HG02943 (cell line): ENCODE measurements around the gene PRUNE2.

Experiments used
- ATAC-seq: cut with Tn5 transposase; IDR thresholded peaks from one replicate; pipeline ENCODE4 v1.9.1; 2021; ENCODE audit warnings: mild to moderate bottlenecking, low read depth, moderate library complexity; ENCODE audit not compliant: unreplicated experiment

Gene PRUNE2

DNA sequence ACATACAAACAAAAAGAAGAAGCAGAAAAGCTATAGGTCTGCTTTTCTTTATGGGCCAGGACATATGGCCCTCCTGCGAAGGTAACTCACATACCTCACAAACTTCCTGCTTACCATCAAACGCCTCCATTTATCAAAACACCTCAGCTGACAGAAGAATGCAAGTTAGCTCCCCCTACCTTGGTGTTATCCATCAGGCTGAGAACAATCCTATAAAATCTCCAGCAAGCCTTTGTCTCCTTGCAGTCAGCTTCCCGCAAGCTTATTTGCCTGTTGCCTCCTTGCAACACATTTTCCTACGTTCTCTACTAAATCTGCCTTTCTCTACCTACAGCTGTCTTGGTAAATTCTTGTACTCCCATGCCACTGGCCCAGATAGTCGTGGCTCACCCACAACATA is 164.4 kb downstream of the PRUNE2 start:
- no peak for ATAC-seq

DNA sequence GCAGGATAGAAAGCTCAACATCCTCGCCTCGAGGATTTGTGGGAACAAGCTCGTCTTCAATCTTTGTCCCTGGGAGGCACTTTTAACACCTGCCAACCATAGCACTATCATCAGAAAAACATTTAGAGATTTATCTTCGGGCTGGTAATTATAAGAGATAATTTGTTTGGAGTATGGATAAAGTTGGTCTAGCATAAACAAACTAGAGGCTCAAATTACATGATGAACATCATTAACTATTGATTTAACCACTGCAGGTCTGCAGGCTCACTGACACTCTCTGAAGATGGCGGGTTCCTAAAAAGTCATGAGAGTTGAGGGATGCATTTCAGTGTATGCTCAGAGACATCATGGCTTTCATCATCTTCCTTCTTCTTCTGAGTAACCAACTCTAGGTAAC is 167.5 kb downstream of the PRUNE2 start:
- ATAC-seq = no peak

DNA sequence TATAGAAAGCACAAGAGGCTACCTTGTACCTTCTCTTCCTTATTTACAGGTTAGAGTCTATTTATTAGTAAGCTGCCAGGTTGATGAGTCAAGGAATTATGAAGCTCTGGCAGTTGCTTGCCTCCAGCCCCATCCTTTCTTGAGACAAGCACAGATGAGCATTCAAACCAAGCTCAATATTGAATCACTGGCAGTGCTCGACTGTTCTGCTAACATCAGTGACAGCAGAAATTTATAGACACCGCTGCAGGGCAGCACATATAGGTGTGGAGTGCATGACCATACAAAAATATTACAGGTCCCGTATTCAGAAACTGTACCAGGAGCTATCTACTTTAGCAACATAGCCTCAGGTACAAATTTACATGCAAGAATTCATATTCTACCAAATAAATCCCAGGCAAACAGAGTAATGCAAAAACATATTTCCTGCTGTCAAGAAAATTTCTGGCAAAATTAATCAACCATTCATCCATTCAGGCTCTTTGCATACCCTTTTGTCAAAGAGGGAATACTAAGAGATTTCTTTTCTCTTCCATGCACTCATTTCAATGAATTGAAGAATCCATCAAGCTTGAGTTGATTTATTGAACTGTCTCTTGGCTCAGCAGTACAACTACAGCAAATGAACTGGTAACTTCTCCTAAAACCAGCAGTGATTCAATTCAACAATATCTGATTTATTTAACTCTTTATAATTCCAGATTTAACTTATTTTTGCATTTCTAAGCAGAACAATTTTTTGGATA is 168.6 kb downstream of the PRUNE2 start:
- no peak for ATAC-seq

DNA sequence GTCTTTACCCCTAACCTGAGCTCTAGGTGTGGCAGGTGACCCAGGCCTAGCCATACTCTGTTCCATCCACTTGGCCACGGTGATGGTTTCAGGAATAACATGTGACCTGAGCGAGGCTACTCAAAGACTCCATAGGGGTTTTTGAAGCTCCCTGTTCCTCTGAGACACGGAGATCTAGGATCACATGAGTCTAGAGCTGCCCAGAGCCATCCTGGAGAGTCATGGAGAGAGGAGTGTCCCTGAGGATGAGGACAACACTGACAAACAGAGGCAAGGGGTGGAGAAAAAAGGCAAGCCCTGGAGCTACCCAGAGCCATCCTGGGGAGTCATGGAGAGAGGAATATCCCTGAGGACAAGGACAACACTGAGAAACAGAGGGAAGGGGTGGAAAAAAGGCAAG is 171.2 kb downstream of the PRUNE2 start:
- no peak for ATAC-seq

DNA sequence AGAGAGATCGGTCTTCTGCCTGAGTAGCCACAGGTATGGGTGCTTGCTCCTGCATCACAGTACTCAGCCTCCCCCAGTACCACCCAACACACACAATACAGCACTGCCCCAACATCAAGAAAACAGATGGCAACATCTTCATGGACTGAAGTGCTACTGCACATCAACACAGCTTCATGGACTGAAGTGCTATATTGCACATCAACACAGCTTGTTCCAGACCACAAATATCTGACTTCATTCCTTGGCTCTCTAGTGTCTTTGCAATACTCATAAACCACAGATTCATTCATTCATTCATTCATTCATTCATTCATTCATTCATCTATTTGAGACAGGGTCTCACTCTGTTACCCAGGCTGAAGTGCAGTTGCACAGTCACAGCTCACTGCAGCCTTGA is 172.8 kb downstream of the PRUNE2 start:
- ATAC-seq = no peak

DNA sequence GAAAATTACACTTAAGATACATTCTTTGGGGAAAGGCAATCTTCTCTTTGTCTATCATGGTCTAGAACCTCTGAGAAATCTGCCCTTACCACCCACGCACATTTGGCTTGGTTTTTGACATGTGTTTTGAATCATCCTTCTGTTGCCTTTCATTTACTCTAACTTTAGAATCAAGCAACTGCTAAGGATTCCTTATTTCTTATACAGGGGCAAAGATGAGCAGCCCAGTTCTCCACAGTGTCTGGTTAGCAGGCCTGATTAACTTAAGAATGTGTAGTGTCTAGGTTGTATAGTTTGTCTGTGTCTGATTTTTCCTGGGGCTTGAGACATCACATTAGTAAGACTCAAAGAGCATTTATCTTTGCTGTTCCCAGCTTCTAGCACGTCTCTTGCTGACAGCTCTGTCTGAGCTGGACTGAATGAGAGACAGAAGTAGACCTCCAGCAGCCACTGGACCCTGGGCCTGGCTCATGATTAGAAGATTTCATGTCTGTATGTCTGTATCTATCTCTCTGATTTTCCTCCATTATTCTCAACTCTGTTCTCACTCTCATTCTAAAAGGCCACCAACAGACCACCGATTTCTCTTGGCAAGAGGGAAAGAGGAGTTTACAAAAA is 173.5 kb downstream of the PRUNE2 start:
- no peak for ATAC-seq

DNA sequence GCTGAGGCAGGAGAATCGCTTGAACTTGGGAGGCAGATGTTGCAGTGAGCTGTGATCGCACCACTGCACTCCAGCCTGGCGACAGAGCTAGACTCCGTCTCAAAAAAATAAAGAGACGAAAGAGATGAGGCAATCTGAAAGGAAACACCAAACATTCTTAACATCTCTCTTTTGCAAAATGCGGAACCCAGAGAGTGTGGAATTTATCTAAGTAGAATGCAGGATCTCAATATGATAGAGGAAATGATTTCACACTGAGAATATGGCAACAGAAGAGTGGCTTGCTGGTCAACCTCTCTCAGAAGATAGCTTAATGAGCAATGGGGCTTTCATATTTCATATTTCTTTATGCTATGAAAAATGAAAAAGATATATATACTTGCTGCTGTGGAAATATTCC is 175.1 kb downstream of the PRUNE2 start:
- no peak for ATAC-seq

DNA sequence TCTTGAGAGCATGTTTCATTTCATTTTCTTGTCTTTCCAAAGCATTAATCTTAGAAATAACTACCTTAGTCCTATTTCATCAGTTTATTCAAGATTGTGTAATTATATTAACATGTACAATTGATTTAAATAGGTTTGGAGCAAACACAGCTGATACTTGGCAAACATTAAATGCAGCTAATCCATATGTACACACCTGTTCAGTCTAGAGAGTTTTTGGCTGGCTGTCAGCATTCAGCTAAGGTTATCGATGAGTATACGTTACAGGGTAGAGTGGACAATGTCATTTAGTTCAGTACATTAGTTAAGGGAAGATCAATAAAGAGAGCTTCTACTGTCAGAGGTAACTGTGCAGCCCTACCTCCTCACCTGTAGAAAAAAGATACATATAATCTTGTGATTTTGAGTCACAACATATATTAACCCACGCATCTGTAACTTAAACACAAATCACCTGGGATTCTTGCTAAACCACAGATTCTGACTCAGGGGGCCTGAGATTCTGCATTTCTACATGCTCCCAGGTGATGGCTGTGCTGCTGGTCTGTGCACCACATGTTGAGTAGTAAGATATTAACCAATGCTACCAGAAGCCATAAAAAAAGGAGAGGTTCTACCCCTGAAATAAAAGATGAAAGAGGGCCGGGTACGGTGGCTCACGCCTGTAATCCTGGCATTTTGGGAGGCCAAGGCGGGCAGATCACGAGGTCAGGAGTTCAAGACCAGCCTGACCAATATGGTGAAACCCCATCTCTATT is 175.8 kb downstream of the PRUNE2 start:
- no peak for ATAC-seq

DNA sequence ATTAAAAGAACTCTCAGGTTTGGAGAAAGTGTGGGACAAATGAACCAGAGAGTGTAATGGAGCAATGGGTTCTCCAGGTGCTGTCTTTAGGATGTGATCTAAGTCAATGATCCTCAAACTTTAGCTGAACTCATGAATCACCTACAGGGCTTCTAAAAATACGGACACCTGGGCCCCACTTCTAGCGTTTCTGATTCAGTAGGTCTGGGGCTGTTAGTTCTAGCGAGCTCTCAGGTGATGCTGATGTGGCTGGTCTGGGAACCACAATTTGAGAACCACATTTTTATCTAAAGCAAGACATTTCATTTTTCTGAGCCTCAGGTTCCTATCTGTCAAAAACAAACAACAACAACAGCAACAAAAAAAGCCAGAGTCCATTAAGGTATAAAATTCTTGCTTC is 176.8 kb downstream of the PRUNE2 start:
- ATAC-seq = no peak

DNA sequence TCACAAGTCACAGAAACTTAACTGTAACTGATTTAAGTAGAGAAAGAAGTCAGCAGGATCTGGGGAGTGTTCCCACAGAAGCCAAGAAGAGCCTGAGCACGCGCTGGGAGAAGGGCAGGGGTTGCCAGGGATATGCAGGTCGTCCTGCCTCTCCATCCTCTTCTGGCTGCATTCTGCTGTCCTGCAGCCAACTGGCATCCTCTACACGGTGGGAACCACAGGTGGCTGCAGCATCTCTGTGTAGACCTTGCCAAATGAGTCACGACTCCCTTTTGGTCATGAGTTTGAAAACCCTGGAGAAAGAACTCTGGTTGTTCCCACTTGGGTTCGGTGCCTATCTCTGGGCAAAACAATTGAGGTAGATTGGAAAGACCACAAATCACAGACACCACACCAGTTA is 180.0 kb downstream of the PRUNE2 start:
- ATAC-seq = no peak

DNA sequence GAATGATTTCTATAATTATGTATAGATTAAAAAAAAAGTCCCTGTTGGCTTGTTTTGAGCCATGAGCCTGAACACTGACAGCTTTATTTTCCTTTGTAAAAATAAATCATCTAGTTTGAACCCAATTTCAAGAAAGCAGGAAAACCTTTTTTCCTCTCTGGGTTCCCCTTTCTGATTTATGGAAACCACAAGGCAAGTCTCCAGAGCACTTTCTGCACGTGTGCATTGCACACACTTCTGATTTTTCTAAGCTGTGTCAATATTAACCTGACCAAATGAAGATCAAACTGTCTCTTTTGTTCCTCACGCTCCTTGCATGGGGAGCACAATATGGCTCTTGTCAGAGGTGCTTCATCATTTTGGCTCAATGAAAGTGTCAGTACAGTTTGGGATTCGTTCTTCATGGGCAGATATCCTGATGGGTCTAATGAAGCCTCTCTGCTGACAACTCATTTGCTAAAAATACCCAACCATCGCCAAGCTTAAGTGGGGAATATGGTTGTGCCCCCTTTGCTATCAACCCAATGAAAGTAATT is 180.8 kb downstream of the PRUNE2 start:
- no peak for ATAC-seq

DNA sequence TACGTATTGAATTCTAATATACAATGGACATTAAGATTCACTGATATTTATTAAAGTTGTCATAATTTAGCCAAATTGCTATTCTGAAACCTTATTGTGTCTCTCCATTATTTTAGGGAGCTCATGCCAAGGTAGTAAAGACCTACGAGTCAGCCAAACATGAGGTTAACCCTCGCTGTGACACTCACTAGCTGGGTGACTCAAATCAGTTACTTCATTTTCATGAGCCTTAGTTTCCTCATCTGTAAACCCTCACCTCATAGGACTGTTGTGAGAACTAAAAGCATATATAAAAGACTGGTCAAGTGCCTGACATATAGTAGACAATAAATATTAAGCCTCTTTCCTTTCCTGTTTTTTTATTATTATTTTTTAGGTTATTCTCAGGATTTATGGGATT is 185.7 kb downstream of the PRUNE2 start:
- ATAC-seq = no peak

DNA sequence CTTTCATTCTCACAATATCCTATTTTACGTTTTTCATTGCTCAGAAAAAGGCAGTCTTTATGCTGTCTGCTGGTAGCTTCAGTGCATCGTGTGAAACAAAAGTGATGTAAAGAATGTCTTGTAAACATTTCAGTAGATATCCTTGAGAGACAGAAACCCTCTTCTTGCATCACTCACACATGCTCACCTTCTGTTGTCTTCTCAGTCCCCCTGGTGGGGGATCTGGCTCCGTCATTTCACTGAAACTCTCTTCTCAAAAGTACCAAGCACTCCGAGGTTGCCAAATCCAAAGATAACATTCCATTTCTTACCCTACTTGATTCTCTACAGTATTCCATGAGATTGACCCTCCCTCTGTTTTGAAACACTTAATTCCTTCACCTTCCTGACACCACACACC is 187.7 kb downstream of the PRUNE2 start:
- ATAC-seq = no peak

DNA sequence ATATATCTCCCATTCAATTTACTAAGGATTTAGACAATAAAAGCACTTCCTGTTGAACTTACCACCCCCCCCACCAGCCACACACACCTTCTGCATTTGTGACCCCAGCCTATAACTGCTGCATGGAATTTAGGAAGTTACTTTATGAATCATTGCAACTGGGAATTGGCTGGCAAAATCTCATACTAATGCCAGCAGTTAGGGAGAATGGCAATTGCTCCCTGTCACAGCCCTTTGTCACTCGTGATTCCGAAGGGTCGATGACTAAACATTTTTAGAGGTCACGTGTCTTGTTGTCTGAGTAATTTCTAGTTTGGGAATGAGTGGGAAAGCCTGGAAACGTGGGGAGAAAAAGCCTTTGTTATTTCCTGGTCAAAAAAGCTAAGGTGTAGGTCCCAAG is 188.3 kb downstream of the PRUNE2 start:
- ATAC-seq = no peak

DNA sequence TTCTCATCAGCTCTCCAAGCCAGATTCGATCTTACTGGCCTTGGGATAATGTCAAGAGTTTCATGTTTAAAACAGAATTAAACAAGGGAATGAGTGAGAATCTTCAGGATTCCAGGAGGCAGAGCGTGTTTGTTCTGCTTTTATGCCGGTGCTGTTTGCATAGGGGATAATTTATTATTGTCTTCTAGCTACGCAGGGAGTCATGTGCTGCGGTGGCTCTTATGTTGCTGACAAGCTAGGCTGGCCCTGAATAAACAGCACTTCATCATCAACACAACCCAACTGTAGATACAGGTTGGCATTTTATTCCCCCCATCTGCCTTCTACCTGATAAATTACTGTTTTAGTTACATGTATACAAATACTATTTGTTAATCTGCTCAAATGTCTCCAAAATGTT is 188.7 kb downstream of the PRUNE2 start:
- no peak for ATAC-seq

DNA sequence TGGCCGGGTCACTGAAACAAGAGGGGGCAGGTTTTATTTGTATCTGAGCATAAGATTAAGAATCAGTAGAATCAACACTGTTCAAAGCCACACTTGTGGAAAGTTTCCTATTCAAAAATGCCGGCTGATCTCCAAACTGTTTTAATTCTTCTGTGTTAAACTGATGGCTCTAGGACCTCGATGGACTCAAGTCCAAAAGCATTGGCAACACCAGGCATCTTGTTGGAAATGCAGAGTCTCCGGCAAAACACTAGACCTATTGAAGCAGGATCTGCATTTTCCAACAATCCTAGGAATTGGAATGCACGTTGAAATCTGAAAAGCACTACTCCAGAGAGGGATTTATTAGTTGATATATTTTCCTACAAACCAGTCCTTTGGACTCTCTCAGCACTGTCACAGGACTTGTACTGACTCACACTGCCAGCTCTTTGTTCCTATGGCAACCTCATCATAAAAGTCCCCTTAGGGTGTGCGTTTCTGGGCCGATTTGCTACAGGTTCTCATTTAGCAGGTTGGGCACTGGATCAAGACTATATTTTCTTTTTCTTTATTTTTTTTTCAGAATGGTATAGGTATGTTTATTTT is 189.7 kb downstream of the PRUNE2 start:
- no peak for ATAC-seq

DNA sequence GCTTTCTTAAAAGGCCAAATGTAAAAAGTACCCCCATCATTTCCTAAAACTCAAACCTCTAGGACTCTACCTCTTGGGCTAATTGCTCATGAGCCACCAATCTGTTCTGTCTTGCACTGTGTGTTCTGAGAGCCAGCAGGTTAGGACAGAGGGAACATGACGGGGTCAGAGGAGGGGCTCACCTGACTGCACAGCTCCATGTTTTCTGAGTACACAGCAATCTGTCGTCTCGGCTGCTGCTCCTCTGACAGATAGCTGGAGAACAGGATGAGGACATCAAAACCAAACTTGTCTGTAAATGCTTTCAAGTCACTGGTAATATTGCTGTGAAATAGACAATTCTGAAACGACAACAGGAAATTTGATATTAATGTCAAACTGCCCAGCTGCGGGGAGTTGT is 192.5 kb downstream of the PRUNE2 start:
- no peak for ATAC-seq

DNA sequence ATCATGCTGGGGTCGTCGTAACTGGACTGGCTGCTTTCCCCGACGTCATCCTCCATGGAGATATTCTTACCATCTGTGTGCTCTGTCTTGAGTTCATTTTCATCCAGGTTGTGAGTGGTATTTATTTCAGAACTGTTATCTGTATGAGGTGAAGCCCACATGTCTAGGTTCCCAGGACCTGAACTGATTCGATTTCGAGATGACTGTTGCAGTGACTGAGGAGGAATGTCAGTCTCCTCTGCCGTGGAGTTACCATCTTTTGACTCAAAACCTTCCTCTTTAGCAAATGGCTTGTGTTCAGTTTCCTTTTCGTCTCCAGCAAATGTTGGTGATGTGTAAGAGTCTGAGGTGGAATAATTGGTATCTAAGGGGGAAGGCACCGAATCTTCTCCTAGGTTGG is 196.9 kb downstream of the PRUNE2 start:
- no peak for ATAC-seq

DNA sequence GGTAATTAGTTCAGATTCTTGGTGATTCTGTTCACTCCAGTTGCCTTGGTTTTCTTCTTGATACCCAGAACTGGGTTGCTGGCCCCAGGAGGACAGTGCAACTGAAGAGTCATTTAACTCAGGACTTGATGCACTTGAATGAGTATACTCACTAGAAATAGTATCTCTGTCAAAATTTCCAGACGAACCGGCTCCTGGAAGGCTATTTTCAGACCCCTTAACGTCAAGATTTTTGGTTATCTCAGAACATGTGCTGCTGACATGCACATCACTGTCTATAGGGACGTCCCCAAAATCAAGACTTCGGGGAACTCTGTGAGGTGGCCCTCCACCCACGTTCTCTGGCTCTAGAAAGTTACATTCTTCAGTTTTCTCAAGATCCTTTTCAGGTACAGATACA is 198.4 kb downstream of the PRUNE2 start:
- ATAC-seq = no peak

DNA sequence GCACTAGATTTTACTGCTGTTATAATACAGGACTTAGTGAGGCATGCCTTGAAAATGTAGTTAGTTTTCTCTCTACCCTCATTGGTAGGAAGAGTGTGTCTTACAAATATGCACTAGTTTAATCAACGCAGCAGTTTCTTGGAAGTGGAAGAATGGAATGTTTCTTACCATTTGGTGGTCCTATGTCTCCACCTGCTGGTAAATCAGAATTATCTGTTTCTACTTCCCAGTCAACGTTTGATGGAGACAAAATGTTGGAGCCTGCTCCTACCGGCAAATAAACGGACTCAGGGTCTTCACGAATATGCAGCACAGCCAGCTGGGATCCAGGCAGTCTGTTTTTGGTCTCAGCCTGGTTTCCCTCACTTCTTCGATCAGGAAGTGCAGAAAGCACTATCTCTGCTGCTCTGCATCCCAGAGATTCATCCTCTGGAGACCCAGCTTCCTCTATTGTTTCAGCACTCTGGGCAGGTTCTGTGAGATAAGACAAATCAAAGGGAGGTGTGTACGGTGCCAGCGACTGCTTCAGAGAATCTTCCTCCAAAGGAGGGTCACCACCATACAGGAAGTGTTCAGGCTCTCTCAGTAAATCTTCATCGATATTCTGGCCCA is 201.2 kb downstream of the PRUNE2 start:
- ATAC-seq = no peak

DNA sequence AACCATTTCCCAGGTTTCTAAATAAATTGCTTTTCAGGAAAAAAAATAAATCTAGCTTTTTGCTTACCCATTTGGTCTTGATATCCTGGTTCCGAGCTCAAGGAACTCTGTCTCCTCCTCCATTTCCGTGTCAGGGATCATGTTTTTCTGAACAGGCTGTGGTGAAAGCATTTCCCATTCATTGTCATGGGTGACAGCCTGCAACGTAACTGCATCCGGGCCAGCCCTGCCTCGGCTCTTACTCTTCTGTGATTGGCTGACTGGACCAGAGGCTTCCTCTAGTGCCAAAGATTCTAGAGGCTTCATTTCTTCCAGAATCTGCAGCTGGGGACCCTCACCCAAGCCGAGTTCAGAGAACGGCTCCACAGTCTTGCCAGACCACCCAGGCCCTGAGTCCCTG is 202.6 kb downstream of the PRUNE2 start:
- no peak for ATAC-seq
